HG02588 (cell line): ENCODE results near the gene PAX5.

ENCODE experiments used
- ATAC-seq: cut with Tn5 transposase; IDR thresholded peaks from one replicate; pipeline ENCODE4 v1.9.1; 2021; ENCODE audit warnings: mild to moderate bottlenecking, moderate library complexity; ENCODE audit not compliant: unreplicated experiment

PAX5 gene

DNA sequence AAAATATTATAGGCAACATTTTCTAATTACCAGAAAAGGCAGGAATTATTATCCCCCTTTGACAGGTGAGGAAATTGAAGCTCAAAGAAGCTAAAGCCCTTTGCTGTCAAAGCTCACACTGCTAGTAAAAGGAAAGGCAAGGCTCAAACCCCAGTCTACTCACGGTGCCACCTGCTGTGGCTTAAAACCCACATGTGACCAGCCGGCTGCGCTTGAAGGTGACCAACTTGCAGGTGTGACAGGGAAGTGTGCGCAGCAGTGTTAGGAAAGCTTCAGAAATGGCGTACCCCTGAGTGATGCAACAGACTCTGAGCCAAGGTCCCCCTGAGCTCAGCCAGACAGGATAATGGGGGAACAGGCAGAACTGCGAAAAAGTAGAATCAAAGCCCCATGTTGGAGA, 45.2 kb downstream of the PAX5 start:
- ATAC-seq, result no peak

- no peak for ATAC-seq
Measured at GRCh38 chr9:36987891-36988290, 46.2 kb downstream of the PAX5 start.

- ATAC-seq, result no peak
Measured at GRCh38 chr9:36987409-36987808, 46.7 kb downstream of the PAX5 start.

GRCh38 chr9:36986468-36987408, 47.3 kb downstream of the PAX5 start:
- no peak for ATAC-seq

DNA sequence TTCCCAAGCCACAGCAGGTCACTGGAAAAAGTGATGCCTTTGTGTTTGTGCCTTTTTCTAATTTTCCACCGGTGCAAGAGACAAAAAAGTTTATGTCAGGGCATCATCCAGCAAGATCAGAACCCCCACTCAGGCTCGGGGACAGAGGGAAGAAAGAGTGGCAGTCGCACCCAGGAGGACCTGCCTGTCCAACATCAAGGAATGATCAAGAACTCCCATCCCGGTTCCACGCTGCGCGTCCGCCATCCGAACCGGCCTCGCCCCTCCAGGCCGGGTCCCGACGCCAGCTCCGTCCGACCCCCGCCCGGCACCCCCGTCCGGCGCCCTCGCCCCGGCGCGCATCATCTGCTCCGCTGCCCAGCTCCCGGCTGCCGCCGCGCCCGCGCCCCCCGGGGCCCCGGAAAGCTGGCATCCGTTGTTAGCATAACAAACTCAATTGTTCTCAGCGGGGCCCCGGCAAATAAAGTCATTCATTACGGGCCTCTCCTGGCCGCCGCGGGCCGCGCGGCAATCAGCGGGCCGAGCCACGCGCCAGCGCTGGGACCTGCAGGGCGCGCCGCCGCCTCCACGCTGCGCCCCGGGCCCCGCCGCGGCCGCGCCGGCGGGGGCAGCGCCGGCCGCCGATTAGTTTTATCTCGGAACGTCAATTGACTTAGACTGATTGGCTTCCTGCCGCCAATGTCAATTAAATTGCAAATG, 48.1 kb downstream of the PAX5 start:
- no peak for ATAC-seq

DNA sequence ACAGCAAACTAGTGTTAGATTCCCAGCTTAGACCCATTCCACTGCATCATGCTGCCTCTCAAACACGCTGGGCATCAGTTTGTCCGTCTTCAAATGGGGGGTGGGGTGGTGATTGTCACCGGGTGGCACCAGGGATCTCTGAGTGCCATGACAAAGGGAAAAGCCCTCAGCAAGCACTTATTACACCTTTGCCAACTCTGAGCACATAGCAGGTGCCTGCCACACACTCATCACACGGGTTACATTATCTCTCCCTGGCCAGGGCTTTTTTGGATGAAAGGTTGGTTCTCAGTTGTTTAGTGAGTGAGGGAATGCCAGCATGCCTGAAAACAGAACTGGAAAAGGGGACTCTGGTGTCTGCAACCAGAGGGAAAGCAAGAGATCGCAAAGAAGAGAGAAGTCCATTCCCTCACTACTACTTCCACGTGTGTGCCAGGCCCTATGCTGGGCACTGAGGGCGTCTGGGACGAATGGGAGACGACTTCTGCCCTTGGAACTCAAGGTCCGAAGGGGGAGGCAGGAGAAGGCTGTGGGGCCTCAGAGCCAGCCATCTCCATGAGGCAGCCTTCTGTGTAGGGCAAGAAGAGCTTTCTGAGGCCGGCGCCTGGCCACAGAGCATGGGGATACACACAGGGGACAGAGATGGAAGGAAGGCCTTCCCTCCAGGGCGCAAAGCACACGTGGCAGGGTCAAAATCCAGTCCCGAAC, 48.9 kb downstream of the PAX5 start:
- no peak for ATAC-seq

DNA sequence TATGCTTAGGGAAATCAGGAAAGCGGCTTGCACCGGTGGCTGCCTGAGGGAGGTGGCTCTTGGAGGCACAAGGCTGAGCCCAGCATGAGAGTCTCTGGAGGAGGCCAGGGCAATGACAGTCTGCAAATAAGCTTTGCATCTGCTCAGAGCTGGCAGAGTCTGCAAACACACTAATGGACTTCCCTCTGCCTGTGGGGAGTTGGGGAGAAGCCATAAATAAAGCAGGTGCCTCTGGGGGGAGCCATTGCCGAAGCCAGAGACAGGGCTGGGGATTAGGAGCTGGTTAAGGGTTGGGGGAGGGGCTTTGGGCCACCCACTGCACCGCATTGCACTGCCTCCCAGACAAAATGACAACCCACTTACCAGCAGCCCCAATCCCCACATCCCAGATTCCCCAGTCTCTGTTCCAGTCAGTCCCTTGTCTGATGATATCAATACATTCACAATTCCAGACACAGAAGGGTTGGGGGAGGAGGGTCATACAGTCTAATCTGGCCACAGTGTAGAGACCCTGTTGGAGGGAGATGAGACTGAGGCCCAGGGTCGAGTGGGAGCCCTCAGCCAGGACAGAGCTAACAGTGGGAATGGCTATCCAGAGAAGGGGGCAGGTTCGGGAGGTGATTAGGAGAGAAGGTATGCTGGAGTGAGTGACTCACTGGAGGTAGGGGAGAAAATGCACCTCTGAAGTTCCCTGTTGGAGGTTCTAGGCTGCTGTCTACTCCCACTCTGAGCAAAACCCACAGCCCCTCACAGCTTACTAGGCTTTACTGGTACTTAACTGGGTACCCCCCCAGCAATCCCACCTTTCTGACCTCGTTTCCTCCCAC, 53.7 kb downstream of the PAX5 start:
- no peak for ATAC-seq

DNA sequence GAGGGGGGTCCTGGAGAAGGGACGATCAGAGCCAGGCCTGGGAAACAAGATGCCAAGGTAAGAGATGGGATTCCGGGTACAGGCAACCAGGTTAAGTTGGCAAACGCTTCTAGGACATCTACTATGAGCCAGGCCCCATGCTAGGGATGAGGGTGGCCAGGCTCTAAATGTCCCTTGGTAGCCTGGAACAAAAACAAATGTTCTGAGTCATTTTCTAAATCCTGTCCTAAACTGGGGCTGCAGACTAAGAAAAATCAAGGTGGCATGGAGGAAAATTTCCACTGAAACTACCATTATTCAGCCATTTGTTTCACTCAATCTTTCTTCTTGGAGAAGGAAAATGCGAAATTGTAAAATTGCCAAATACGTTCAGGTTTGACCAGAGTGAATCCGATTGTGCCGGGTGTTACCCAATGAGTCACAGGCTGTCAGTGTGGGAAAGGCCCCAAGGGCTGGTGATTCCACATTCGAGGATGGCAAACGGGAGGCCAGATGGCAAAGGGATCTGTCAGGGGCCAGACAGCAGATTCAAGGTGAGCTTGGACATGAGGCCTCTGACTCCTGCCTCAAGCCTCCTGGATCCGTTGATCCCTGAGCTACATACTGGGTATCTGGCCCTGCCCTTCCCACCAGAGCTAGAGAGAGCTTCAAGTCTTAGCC, 57.6 kb downstream of the PAX5 start:
- ATAC-seq, result no peak

GRCh38 chr9:36974731-36975130, 59.3 kb downstream of the PAX5 start:
- no peak for ATAC-seq

GRCh38 chr9:36971935-36972488, 62.1 kb downstream of the PAX5 start:
- ATAC-seq, result no peak

DNA sequence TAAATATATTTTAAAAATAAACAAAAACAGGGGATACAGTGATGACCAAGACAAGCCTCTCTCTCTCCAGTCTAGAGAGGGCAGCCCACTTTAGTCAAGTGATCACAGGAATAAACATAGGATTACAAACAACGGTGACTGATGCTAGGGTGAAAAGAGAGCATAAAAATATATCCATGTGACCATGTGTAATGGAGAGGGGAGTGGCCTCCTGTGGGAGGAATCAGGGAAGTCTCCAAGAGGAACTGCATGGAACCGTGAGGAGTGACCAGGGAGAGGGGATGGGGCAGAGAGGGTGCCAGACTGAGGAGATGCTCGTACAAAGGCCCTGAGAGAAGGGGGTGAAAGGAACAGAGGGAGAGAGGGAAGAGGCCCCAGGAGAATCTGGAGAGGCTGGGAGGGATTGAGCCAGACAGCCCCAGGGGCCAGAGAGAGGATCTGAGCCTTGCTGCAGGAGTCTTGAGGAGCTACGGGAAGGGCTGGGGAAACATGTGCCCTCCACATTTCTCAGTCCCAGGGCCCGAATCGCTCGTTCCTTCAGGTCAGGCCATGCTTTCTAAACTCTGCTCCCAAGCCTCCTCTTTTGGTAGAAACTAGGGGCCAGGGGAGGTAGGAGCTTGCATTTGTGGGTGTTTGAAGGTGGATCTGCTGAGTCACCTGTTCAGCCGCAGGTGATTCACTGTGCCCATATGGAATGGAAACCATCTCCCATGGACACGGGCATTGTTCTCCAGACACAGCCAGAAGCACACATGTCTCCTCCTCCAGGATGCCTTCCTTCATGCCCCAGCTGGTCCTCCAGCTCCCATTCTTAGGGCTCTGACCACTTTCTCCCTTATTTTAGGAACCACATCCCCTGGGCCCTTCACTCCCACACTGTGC, 63.8 kb downstream of the PAX5 start:
- ATAC-seq, result no peak

- ATAC-seq, result no peak
Measured at GRCh38 chr9:36969216-36969771, 64.8 kb downstream of the PAX5 start.

- no peak for ATAC-seq
Measured at GRCh38 chr9:36968574-36969215, 65.4 kb downstream of the PAX5 start.

DNA sequence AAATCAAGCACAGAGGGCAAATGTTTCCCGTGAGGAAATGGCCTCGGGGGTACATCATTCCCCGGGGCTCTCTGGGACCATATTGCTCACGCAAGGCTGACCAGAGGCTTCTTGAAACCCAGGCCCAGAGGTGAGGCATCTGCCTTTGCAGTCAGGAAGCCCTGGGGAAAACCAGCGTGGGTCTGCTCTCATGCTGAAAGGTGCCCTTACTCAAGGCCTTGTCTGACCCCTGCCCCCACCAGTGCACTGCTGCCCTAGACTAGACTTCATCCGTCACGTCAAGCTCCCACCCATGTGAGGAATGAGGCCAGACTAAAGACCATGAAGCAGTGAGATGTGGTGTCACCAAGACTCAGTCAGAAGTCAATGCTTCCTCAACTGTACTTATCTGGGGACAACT, 66.1 kb downstream of the PAX5 start:
- no peak for ATAC-seq

GRCh38 chr9:36966371-36967097, 67.5 kb downstream of the PAX5 start:
- no peak for ATAC-seq

GRCh38 chr9:36964791-36965190, 69.3 kb downstream of the PAX5 start:
- ATAC-seq, result no peak

DNA sequence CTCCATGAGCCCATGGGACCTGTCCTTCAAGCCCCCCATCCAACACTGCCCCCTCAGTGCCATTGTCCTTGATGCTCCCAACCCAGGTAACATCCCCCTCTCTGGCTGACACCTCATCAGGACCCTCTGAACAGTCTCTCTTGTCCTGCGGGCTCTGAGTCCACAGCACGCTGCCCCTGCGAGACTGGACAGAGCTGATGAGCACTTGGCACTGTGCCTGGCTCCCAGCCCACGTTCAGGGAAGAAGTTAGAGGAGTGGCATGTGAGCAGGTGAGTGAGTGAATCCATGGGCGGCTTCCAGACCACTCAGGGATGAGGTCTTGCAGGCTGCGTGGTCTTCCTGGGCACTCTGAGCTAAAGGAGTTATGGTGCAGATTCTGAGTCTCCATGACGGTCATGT, 70.7 kb downstream of the PAX5 start:
- ATAC-seq, result no peak
